Measurements from ENCODE around the gene MACROD2.

DNA sequence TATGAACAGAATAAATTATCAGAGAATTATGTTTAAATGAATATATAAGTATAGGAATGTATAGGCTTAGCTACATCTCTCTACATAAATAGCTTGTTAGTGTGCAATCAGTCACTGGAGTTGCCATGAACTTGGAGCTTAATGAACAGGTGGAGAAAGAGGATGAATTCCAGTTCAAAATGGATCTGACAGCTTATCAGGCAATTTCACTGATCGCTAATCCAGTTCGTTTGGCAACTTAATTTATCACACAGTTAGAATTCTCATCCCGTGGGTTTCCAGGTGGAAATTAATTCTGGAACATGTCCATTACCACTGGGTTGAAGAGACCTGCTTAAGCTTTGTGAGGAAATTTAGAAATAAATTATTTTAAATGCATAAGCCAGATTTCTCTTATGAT, 118.1 kb downstream of the MACROD2 start:
- TF ChIP-seq, protein P1, sequence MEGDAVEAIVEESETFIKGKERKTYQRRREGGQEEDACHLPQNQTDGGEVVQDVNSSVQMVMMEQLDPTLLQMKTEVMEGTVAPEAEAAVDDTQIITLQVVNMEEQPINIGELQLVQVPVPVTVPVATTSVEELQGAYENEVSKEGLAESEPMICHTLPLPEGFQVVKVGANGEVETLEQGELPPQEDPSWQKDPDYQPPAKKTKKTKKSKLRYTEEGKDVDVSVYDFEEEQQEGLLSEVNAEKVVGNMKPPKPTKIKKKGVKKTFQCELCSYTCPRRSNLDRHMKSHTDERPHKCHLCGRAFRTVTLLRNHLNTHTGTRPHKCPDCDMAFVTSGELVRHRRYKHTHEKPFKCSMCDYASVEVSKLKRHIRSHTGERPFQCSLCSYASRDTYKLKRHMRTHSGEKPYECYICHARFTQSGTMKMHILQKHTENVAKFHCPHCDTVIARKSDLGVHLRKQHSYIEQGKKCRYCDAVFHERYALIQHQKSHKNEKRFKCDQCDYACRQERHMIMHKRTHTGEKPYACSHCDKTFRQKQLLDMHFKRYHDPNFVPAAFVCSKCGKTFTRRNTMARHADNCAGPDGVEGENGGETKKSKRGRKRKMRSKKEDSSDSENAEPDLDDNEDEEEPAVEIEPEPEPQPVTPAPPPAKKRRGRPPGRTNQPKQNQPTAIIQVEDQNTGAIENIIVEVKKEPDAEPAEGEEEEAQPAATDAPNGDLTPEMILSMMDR (conservative IDR thresholded peaks at IDR 0.05; ENCODE audit: low read depth, low read length), result no peak
- TF ChIP-seq RFX5 (IDR thresholded peaks at IDR 0.05; ENCODE audit: low read depth, low read length) (no peak), POLR2A (IDR thresholded peaks at IDR 0.05; ENCODE audit: low read depth, low read length) (no peak), RCOR1 (IDR thresholded peaks at IDR 0.05; ENCODE audit: insufficient replicate concordance, low read length) (no peak), CEBPB (IDR thresholded peaks at IDR 0.05; ENCODE audit: low read depth, low read length) (no peak), NFE2L2 (IDR thresholded peaks at IDR 0.05; ENCODE audit: low read depth, low read length) (no peak), RAD21 (IDR thresholded peaks at IDR 0.05; ENCODE audit: low read length) (no peak), FOS (IDR thresholded peaks at IDR 0.05; ENCODE audit: low read depth, low read length) (no peak), CHD1 (IDR thresholded peaks at IDR 0.05; ENCODE audit: low read depth, low read length) (no peak), SMC3 (IDR thresholded peaks at IDR 0.05; ENCODE audit: low read depth, low read length) (no peak), MAFK (IDR thresholded peaks at IDR 0.05; ENCODE audit: low read depth, low read length) (no peak), MXI1 (IDR thresholded peaks at IDR 0.05; ENCODE audit: borderline replicate concordance, low read depth, low read length) (no peak), MAZ (IDR thresholded peaks at IDR 0.05; ENCODE audit: borderline replicate concordance, low read depth, low read length) (no peak)
- TF ChIP-seq, protein P2, sequence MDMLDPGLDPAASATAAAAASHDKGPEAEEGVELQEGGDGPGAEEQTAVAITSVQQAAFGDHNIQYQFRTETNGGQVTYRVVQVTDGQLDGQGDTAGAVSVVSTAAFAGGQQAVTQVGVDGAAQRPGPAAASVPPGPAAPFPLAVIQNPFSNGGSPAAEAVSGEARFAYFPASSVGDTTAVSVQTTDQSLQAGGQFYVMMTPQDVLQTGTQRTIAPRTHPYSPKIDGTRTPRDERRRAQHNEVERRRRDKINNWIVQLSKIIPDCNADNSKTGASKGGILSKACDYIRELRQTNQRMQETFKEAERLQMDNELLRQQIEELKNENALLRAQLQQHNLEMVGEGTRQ (IDR thresholded peaks at IDR 0.05; ENCODE audit: low read depth, low read length), result no peak

Data from IMR-90 (cell line).